ENCODE data around the gene CUL4A. TPM values are rescaled to one million over a fixed set of nuclear protein-coding genes. Genes with fewer than 3 reads are reported as not detected.

The CUL4A gene
- total and polyA plus RNA-seq, 9 of the 15 experiments (the other 6 are each of a cell fraction or from before 2014, with no cell fraction given): 21.1 to 92.0 (median 63.2) TPM

DNA sequence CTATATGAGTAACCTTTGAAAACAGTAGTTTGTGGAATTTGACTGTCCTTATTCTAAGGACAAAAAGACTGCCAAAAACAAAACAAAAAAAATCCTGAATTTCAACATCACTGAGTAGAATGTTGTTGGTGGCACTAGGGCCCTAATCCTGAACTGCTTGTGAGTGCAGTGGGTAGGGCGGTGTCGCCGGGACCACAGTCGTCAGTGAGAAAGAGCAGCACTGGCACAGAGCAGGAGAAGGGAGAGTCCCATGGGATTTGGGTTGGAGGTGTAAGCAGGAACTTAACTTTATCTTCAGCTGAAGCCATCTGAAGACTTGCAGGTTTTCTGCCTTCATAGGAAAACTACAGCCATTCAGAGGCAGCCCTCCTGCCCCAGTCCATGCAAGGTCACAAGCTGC, 6.5 kb upstream of the CUL4A start (continued):
- TF ChIP-seq, protein P1, sequence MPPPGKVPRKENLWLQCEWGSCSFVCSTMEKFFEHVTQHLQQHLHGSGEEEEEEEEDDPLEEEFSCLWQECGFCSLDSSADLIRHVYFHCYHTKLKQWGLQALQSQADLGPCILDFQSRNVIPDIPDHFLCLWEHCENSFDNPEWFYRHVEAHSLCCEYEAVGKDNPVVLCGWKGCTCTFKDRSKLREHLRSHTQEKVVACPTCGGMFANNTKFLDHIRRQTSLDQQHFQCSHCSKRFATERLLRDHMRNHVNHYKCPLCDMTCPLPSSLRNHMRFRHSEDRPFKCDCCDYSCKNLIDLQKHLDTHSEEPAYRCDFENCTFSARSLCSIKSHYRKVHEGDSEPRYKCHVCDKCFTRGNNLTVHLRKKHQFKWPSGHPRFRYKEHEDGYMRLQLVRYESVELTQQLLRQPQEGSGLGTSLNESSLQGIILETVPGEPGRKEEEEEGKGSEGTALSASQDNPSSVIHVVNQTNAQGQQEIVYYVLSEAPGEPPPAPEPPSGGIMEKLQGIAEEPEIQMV (tag; conservative IDR thresholded peaks at IDR 0.05; ENCODE audit: low read depth): no peak
- TF ChIP-seq SMARCA5 (IDR thresholded peaks at IDR 0.05) (no peak), NR3C1 (CRISPR knock-in tag; IDR thresholded peaks at IDR 0.05) (no peak), CHCHD3 (CRISPR knock-in tag; IDR thresholded peaks at IDR 0.05) (no peak), NCOA2 (IDR thresholded peaks at IDR 0.05; ENCODE audit: partially characterized antibody in 2 of 2) (no peak)

DNA sequence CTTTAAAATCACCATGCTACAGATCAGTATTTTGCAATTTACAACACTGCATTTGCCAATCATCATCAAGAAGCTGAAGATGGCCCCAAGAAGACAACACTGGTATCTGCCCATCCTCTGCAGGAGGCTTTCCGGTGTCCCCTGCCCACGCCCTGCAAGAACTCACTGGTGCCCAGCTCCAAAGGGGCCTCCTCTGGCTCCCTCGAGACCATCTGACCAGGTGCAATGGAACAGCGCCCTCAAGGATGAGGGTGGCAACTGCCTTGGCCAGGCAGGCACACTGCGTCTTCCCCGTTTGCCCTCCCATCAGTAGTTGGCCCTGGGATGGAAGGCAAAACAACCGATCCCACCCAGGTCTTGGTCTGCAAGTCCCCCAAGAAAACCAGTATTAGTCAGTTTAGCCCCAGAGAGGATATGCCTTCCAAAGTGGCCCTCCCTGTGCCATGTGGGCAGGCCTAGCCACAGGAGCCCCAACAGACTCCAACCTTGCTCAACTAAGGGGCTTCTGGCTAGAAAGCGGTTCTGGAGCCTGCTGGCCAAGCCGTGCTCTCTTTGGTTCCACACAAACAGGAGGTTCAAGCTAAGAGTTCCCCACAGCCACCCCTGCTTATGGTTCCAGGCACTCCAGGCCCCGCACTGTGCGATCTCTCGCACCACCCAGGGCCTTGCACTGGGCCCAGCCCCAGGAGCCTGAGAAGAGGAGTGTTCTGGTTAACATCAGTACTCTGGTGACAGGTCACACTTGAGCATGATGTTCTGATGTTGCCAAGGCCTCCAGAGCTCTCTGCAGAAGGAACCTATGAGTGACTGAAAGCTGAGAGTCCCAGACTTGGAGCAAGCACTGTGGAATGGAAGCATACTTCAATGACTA, 5.7 kb upstream of the CUL4A start:
- in situ Hi-C loops (cut with MboI) (no loop called here), intact Hi-C loops (cut with micrococcal nuclease) (loop anchor here (10.0 kb wide), 1 partner anchor 191 kb away; no protein-coding TSS in a partner anchor)
- Histone ChIP-seq H3K27me3 (ENCODE audit: control insufficient read depth in 2 of 2, insufficient read depth in 2 of 2, low read length in 2 of 2) (no peaks in the 10 kb centered on the region), H3K9me1 (ENCODE audit: control insufficient read depth, insufficient read depth, low read length) (peaks cover 5% of the 10 kb centered on the region), H3K79me2 (ENCODE audit: control insufficient read depth, insufficient read depth, low read length) (peaks cover 89% of the 10 kb centered on the region), H3K9me3 (replicated peaks; ENCODE audit: control insufficient read depth, insufficient read depth, low read depth, low read length) (no peaks in the 10 kb centered on the region), H3K27ac (ENCODE audit: extremely low read depth, low read depth, low read length) (no peak overlapping the region), H3K9ac (ENCODE audit: insufficient read depth in 1 of 2, low read depth in 2 of 2, low read length in 2 of 2) (peak overlapping the region in 1 of 2 experiments; percentile 68; a peak in 1 of 4 replicates), H3K4me1 (replicated peaks in 1 of 2; ENCODE audit: control insufficient read depth in 2 of 2, insufficient read depth in 2 of 2, low read length in 2 of 2) (peaks cover 21% of the 10 kb centered on the region in 2 experiments; a peak in 4 of 5 replicates), H2AFZ (ENCODE audit: low read depth, low read length) (no peak overlapping the region), H4K20me1 (replicated peaks; ENCODE audit: control insufficient read depth, insufficient read depth, low read length) (peaks cover 12% of the 10 kb centered on the region; the same call in 1 of the 2 replicates), H3K4me2 (ENCODE audit: insufficient read depth, low read length) (no peak overlapping the region), H3K4me3 (no peak overlapping the region), H3K36me3 (ENCODE audit: control insufficient read depth, insufficient read depth, low read length) (peaks cover 83% of the 10 kb centered on the region; the same call in 2 of the 3 replicates)
- DNase-seq (ENCODE audit: extremely low read depth in 1 of 4, low spot score in 3 of 4): no peak
- CTCF ChIA-PET (ENCODE audit: low intra/inter-chr PET ratio): no interaction called here
- whole genome bisulfite sequencing (ENCODE audit: insufficient coverage, low coverage, missing lambda C conversion rate): 93% methylated on average over 11 of the region's 12 CpGs
- POLR2A ChIA-PET: interaction anchor here (0.6 to 1.2 kb wide), 4 partner anchors 11 to 459 kb away, joined by 3 read pairs; no protein-coding TSS in a partner anchor
- no TSS peak for BruUV-seq (replicated peaks)
- ATAC-seq: no peak
- no peak for FAIRE-seq
- no peak for TF ChIP-seq IRF2 (CRISPR knock-in tag; IDR thresholded peaks at IDR 0.05)
- no peak for TF ChIP-seq SMARCC2 (IDR thresholded peaks at IDR 0.05; ENCODE audit: low read depth)
- TF ChIP-seq KDM1A (IDR thresholded peaks at IDR 0.05): no peak
- no peak for TF ChIP-seq SNRNP70 (optimal IDR thresholded peaks at IDR 0.05; ENCODE audit: low read depth, low read length)
- no peak for TF ChIP-seq MEF2A (IDR thresholded peaks at IDR 0.05; ENCODE audit: control insufficient read depth, low read depth, low read length)
- TF ChIP-seq PHTF2 (CRISPR knock-in tag; IDR thresholded peaks at IDR 0.05): no peak
- no peak for TF ChIP-seq ZBTB1 (CRISPR knock-in tag; IDR thresholded peaks at IDR 0.05; ENCODE audit: borderline replicate concordance, low read depth)
- TF ChIP-seq ZKSCAN1 (IDR thresholded peaks at IDR 0.05; ENCODE audit: low read depth, low read length): no peak
- TF ChIP-seq, protein P2, sequence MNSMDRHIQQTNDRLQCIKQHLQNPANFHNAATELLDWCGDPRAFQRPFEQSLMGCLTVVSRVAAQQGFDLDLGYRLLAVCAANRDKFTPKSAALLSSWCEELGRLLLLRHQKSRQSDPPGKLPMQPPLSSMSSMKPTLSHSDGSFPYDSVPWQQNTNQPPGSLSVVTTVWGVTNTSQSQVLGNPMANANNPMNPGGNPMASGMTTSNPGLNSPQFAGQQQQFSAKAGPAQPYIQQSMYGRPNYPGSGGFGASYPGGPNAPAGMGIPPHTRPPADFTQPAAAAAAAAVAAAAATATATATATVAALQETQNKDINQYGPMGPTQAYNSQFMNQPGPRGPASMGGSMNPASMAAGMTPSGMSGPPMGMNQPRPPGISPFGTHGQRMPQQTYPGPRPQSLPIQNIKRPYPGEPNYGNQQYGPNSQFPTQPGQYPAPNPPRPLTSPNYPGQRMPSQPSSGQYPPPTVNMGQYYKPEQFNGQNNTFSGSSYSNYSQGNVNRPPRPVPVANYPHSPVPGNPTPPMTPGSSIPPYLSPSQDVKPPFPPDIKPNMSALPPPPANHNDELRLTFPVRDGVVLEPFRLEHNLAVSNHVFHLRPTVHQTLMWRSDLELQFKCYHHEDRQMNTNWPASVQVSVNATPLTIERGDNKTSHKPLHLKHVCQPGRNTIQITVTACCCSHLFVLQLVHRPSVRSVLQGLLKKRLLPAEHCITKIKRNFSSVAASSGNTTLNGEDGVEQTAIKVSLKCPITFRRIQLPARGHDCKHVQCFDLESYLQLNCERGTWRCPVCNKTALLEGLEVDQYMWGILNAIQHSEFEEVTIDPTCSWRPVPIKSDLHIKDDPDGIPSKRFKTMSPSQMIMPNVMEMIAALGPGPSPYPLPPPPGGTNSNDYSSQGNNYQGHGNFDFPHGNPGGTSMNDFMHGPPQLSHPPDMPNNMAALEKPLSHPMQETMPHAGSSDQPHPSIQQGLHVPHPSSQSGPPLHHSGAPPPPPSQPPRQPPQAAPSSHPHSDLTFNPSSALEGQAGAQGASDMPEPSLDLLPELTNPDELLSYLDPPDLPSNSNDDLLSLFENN (IDR thresholded peaks at IDR 0.05; ENCODE audit: low read depth in 2 of 2, low read length in 2 of 2): no peak
- no peak for TF ChIP-seq TOE1 (IDR thresholded peaks at IDR 0.05; ENCODE audit: borderline replicate concordance)
- TF ChIP-seq TOE1 (CRISPR knock-in tag; IDR thresholded peaks at IDR 0.05; ENCODE audit: borderline replicate concordance, low read depth): no peak

Measured in K562 (cell line).